HL-60 (cell line): ENCODE measurements around the gene STT3B.

Source experiments
- DNase-seq, 2 experiments: peaks; one replicate each; pipeline ENCODE4 v3.0.0-alpha.2; 2010 to 2020; ENCODE audit warnings: low read depth in 1 of 2, low spot score in 1 of 2
- H3K27ac ChIP-seq: fragments of 250-450 bp; sonication (Bioruptor Pico); replicated peaks from 2 replicates; pipeline ENCODE4 v1.5.1; 2020; ENCODE audit warnings: mild to moderate bottlenecking, moderate library complexity
- H3K27me3 ChIP-seq: fragments of 250-450 bp; sonication (Bioruptor Pico); 2 replicates; pipeline ENCODE4 v1.5.1; 2021; ENCODE audit warnings: mild to moderate bottlenecking, moderate library complexity; ENCODE audit not compliant: insufficient read depth, poor library complexity, severe bottlenecking
- H3K4me3 ChIP-seq: replicated peaks from 2 replicates; pipeline ENCODE4 v1.5.1; 2011; ENCODE audit warnings: mild to moderate bottlenecking, control low read depth, low read length; ENCODE audit not compliant: insufficient read depth
- CTCF ChIP-seq: IDR thresholded peaks from one replicate; pipeline ENCODE4 v1.5.1; 2011; ENCODE audit warnings: low read length, control low read depth, inconsistent platforms; ENCODE audit not compliant: insufficient read depth
- GABPA ChIP-seq: IDR thresholded peaks from 2 replicates; pipeline ENCODE4 v1.6.1; 2012; ENCODE audit warnings: low read depth
- POLR2AphosphoS5 ChIP-seq: IDR thresholded peaks from 2 replicates; pipeline ENCODE4 v1.6.1; 2012; ENCODE audit warnings: low read depth
- REST ChIP-seq: IDR thresholded peaks from 2 replicates; pipeline ENCODE4 v1.6.1; 2012; ENCODE audit warnings: low read depth; ENCODE audit not compliant: insufficient replicate concordance
- SPI1 ChIP-seq: IDR thresholded peaks from 2 replicates; pipeline ENCODE4 v1.6.1; 2012; ENCODE audit warnings: low read depth, mild to moderate bottlenecking, borderline replicate concordance

The STT3B gene

GRCh38 chr3:31530039-31530959 lies 2.4 kb upstream of the STT3B start:
- Histone ChIP-seq H3K27ac (peak overlapping the region; percentile 100), H3K27me3 (no peaks in the 10 kb centered on the region), H3K4me3 (peak overlapping the region; percentile 41)
- no peak for DNase-seq
- TF ChIP-seq GABPA = no peak
- no peak for TF ChIP-seq POLR2AphosphoS5
- TF ChIP-seq SPI1 = no peak
- TF ChIP-seq REST = no peak
- no peak for TF ChIP-seq CTCF

- no peak for DNase-seq
- Histone ChIP-seq H3K27me3 (no peaks in the 10 kb centered on the region), H3K4me3 (peak overlapping the region; percentile 41), H3K27ac (peak overlapping the region; percentile 100)
- TF ChIP-seq CTCF (no peak), POLR2AphosphoS5 (no peak)
These were observed 1.8 kb upstream of the STT3B start for GRCh38 chr3:31530960-31531335.

- Histone ChIP-seq H3K27ac (peak overlapping the region; percentile 100), H3K4me3 (peak overlapping the region; percentile 41), H3K27me3 (no peaks in the 10 kb centered on the region)
- DNase-seq = no peak
- TF ChIP-seq GABPA (no peak), SPI1 (0 out of 2 replicates have a peak, but pooled peaks have one; percentile 21)
These were observed 1.2 kb upstream of the STT3B start for GRCh38 chr3:31531452-31531991.

GRCh38 chr3:31531992-31532586 lies 636 bp upstream of the STT3B start:
- TF ChIP-seq REST (peak; percentile 73), SPI1 (peak; percentile 43; the same call in 1 of the 2 replicates), CTCF (no peak), GABPA (no peak), POLR2AphosphoS5 (peak; percentile 95)
- peak; percentile 91 to 99 for DNase-seq
- Histone ChIP-seq H3K27ac (peak overlapping the region; percentile 100), H3K27me3 (no peaks in the 10 kb centered on the region), H3K4me3 (peak overlapping the region; percentile 87)
